Psoas muscle (tissue), 8 donors: Measurements from ENCODE around the gene CXCL16. TPM values are rescaled to one million over a fixed set of nuclear protein-coding genes. Genes with fewer than 3 reads are reported as not detected.
A peak's percentile ranks its signal among the peaks of the same experiment; 100 is the strongest.
"Not testable (repeated sequence)": the region's sequence is repeated elsewhere in the genome, so short reads cannot be mapped to it uniquely, and the experiment has no call there.

Experiments used
- ATAC-seq, 4 donors: fragments of 200-7000 bp; cut with Tn5 transposase; one replicate each; pipeline ENCODE4 v1.9.1; 2020; ENCODE audit warnings: moderate library complexity in 3 of 4, mild to moderate bottlenecking in 2 of 4
- DNase-seq, 2 donors: peaks; one replicate each; pipeline ENCODE4 v3.0.0-alpha.2; 2020
- H3K27ac ChIP-seq: fragments of 200-600 bp; one replicate; pipeline ENCODE4 v1.8.0; 2022
- H3K27me3 ChIP-seq, 3 donors: fragments of 200-600 bp in 1 of 3; one replicate each; pipeline versions ENCODE4 v1.6.1 to v1.8.0; 2013 to 2022; ENCODE audit warnings: low read length in 2 of 3, mild to moderate bottlenecking in 2 of 3, moderate library complexity in 1 of 3; ENCODE audit not compliant: insufficient read depth in 3 of 3
- H3K36me3 ChIP-seq, 2 donors: fragments of 200-600 bp in 1 of 2; one replicate each; pipeline versions ENCODE4 v1.6.1 to v1.8.0; 2013 to 2022; ENCODE audit warnings: low read depth in 1 of 2, mild to moderate bottlenecking in 1 of 2, moderate library complexity in 1 of 2; ENCODE audit not compliant: insufficient read depth in 1 of 2
- H3K4me1 ChIP-seq: fragments of 200-600 bp; one replicate; pipeline ENCODE4 v1.8.0; 2022
- H3K4me3 ChIP-seq: fragments of 200-600 bp; one replicate; pipeline ENCODE4 v1.8.0; 2022; ENCODE audit warnings: mild to moderate bottlenecking
- H3K9me3 ChIP-seq: fragments of 200-600 bp; one replicate; pipeline ENCODE4 v1.8.0; 2022
- WGBS, 3 donors: extraction: QIAGEN DNeasy Blood & Tissue Kit; methylation state at CpG; one replicate each; pipeline versions ENCODE4 v1.1.6 to v1.1.7; 2013; 5-methylcytosine and 5-hydroxymethylcytosine counted together
- intact Hi-C, 2 donors: fragments of 100-400 bp; cut with DNase I; formaldehyde crosslinking; loops; one replicate each; pipeline versions ENCODE4 v1.11.0 to v1.14.2; 2022
- polyA plus RNA-seq, 3 donors: library from polyadenylated mRNA; stranded (reverse); fragments of 200-250 nt; gene quantifications; one replicate each; pipeline ENCODE4 v1.2.3, GENCODE V29; 2013
- total RNA-seq, 4 donors: library from RNA; stranded (reverse); fragmentation: NEBNext Ultra II Directional in 2 of 4; extraction: Animal tissue kit (Norgen Biotek cat#: 25700) in 2 of 4; gene quantifications; one replicate each; pipeline versions ENCODE4 v1.2.1 to v1.2.4, GENCODE V29; 2021 to 2023
- TF ChIP-seq, protein P1 (sequence below): fragments of 200-600 bp; IDR thresholded peaks from one replicate; pipeline ENCODE4 v1.8.0; 2022; ENCODE audit warnings: antibody characterized with exemption
- donor health status: healthy with polysubstance abuse.
- donor health status: DM: no; HTN: no; CAD: no; lungs with moderate emphysema.
- donor health status: Bipolar disorder and iron deficiency.
- donor health status: healthy.
- donor health status: DM: yes; HTN: yes; CAD: no.
- donor health status: DM: no; HTN: no; CAD: no.
- donor health status: DM: no; HTN: no; CAD: no.
- donor health status: DM: yes; HTN: yes; CAD: no.

The CXCL16 gene
- total and polyA plus RNA-seq, 7 donors: 0.45 to 5.4 (median 1.7) TPM

DNA sequence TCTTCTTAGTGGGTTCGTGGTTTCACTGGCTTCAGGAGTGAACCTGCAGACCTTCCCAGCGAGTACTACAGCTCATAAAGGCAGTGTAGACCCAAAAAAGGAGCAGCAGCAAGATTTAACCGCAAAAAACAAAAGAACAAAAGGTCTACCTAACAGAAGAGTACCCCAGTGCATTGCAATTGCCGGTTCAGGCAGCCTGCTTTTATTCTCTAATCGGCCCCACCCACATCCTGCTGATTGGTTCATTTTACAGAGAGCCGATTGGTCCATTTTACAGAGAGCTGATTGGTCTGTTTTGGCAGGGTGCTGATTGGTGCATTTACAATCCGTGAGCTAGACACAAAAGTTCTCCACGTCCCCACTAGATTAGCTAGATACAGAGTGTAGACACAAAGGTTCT lies 31.3 kb downstream of the CXCL16 start:
- intact Hi-C loops: no loop called here
- TF ChIP-seq, protein P1, sequence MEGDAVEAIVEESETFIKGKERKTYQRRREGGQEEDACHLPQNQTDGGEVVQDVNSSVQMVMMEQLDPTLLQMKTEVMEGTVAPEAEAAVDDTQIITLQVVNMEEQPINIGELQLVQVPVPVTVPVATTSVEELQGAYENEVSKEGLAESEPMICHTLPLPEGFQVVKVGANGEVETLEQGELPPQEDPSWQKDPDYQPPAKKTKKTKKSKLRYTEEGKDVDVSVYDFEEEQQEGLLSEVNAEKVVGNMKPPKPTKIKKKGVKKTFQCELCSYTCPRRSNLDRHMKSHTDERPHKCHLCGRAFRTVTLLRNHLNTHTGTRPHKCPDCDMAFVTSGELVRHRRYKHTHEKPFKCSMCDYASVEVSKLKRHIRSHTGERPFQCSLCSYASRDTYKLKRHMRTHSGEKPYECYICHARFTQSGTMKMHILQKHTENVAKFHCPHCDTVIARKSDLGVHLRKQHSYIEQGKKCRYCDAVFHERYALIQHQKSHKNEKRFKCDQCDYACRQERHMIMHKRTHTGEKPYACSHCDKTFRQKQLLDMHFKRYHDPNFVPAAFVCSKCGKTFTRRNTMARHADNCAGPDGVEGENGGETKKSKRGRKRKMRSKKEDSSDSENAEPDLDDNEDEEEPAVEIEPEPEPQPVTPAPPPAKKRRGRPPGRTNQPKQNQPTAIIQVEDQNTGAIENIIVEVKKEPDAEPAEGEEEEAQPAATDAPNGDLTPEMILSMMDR: no peak
- WGBS, 3 donors: 78 to 81% (median 79%) methylated on average over 8 of the region's 8 CpGs
- Histone ChIP-seq H3K4me3 (no peak overlapping the region), H3K27me3 (no peaks in the 10 kb centered on the region), H3K9me3 (no peaks in the 10 kb centered on the region), H3K4me1 (peaks cover 15% of the 10 kb centered on the region), H3K27ac (no peak overlapping the region), H3K36me3 (no peaks in the 10 kb centered on the region)
- DNase-seq (no peak), ATAC-seq (no peak)

DNA sequence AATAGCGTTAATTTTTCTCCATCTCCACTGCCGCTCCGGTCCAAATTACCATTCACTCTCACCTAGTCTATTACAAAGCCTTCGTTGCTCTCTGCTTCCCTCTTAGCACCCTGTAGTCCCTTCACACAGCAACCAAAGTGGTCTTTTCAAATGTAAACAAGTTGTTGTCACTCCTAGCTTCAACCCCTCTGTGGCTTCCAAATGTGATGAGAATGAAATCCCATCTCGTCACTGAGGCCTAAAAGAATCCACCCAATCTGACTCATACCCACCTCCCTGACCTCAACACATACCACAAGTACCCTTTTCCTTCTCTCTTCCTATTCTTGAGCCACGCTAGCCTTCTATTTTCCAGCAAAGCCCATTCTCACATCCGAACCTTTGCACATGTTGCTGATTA lies 33.6 kb downstream of the CXCL16 start:
- TF ChIP-seq, protein P1: no peak
- ATAC-seq (no peak), DNase-seq (no peak)
- Histone ChIP-seq H3K4me1 (peaks cover 3% of the 10 kb centered on the region), H3K27me3 (no peaks in the 10 kb centered on the region), H3K4me3 (no peak overlapping the region), H3K36me3 (no peaks in the 10 kb centered on the region), H3K27ac (no peak overlapping the region), H3K9me3 (no peaks in the 10 kb centered on the region)
- 78 to 82% (median 80%) methylated on average over 7 of the region's 7 CpGs for WGBS, 3 donors
- intact Hi-C loops: no loop called here

DNA sequence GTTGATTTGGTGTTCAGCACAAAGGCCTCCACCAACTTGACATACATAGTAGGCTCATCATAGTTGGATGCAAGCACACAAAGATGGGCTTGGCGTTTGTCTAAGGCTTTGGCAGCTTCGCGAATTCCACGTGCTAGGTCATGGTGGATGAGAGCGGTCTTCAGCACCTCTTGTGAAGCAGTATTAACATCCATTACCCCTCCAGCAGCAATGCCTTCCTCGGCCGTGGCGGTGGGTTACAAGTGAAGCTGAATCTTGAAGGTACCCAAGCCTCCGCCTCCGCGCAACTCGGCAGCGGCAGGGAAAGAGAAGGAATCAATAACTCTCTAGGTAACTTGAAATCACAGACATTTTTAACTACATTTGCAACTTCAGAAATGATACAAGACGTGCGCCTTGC lies 34.7 kb downstream of the CXCL16 start:
- DNase-seq: no peak
- WGBS, 3 donors: 94 to 95% (median 95%) methylated on average over 15 of the region's 15 CpGs
- TF ChIP-seq, protein P1: no peak

DNA sequence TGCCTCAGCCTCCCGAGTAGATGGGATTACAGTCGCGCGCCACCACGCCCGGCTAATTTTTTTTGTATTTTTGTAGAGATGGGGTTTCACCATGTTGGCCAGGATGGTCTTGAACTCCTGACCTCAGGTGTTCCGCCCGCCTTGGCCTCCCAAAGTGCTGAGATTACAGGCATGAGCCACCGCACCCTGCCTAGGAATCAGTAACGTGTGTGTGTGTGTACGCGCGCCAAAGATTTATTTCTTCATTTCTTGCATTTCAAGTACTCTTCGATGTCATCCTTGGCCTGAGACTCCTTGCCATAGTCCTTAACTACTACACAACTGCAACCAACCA lies 35.2 kb downstream of the CXCL16 start:
- WGBS, 3 donors: 38 to 41% (median 39%) methylated on average over 14 of the region's 14 CpGs
- H3K9me3 ChIP-seq, H3K36me3 ChIP-seq, H3K4me1 ChIP-seq, H3K27me3 ChIP-seq, H3K27ac ChIP-seq, intact Hi-C loops, ATAC-seq, DNase-seq: not testable (repeated sequence)
- peak overlapping the region; percentile 82 for H3K4me3 ChIP-seq

More for the DNA sequence above, 34.7 kb downstream of the CXCL16 start:
- intact Hi-C loops: no loop called here
- Histone ChIP-seq H3K27ac (no peak overlapping the region), H3K27me3 (no peaks in the 10 kb centered on the region), H3K4me3 (peak overlapping the region; percentile 82), H3K4me1 (no peaks in the 10 kb centered on the region), H3K9me3 (no peaks in the 10 kb centered on the region), H3K36me3 (no peaks in the 10 kb centered on the region)
- ATAC-seq: no peak

DNA sequence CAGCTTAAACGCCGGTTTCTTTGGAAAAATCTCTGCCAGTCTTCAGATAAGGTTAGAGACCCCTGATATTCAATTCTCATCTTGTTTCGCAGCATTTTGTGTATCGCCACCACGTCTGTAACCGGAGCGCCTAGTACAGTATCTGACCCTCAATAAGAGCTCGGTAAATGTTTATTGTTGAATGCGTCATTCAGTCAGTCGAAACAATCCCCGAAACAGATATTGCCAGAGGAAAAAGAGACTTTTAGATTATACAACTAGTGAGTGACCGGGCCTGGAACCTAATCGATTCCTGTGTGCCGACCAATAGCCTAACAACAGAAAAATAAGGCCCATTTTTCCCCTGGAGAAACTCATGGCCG lies 36.4 kb downstream of the CXCL16 start:
- TF ChIP-seq, protein P1: no peak
- Histone ChIP-seq H3K4me1 (no peaks in the 10 kb centered on the region), H3K27me3 (no peaks in the 10 kb centered on the region), H3K9me3 (no peaks in the 10 kb centered on the region), H3K36me3 (no peaks in the 10 kb centered on the region), H3K27ac (peak overlapping the region; percentile 77), H3K4me3 (peak overlapping the region; percentile 82)
- DNase-seq (no peak), ATAC-seq (no peak)
- WGBS, 3 donors: 6 to 7% (median 7%) methylated on average over 15 of the region's 15 CpGs
- intact Hi-C loops: no loop called here
